ENCODE data around the gene PPP1R3A.

The PPP1R3A gene

DNA sequence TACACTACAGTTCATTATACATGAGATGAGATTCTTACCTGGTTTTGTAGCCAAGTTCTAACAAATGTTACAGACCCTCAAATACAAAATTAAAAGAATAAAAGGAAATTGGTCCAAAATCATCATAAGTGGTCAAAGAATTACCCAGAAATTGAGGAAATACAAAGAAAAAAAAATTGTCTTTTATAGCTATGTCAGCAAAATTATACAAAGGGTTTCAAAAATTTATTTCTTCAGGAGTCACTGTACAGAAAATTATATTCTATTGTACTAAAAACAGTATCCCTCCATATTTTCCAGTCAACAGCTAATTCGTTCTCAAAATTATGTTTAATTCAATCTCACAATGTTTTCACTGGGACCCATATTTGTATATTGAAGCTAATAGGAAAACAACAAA, 14.3 kb downstream of the PPP1R3A start:
- Histone ChIP-seq H3K9me3 (ENCODE audit: insufficient read depth, low read length) (no peaks in the 10 kb centered on the region), H4K20me1 (ENCODE audit: insufficient read depth, low read length) (no peaks in the 10 kb centered on the region), H3K27ac (ENCODE audit: low read length) (no peak overlapping the region), H3K9ac (ENCODE audit: low read length) (no peak overlapping the region), H3K27me3 (ENCODE audit: low read depth, low read length) (no peaks in the 10 kb centered on the region), H3K4me2 (ENCODE audit: low read length) (no peak overlapping the region), H3K79me2 (ENCODE audit: low read length) (no peaks in the 10 kb centered on the region), H3K4me3 (ENCODE audit: low read length) (no peak overlapping the region), H2AFZ (ENCODE audit: low read depth, low read length) (no peak overlapping the region), H3K36me3 (replicated peaks; ENCODE audit: low read depth, low read length) (no peaks in the 10 kb centered on the region), H3K4me1 (ENCODE audit: low read length) (no peaks in the 10 kb centered on the region)
- TF ChIP-seq EZH2phosphoT487 (IDR thresholded peaks at IDR 0.05; ENCODE audit: low read depth), result no peak
- TF ChIP-seq, protein P1, sequence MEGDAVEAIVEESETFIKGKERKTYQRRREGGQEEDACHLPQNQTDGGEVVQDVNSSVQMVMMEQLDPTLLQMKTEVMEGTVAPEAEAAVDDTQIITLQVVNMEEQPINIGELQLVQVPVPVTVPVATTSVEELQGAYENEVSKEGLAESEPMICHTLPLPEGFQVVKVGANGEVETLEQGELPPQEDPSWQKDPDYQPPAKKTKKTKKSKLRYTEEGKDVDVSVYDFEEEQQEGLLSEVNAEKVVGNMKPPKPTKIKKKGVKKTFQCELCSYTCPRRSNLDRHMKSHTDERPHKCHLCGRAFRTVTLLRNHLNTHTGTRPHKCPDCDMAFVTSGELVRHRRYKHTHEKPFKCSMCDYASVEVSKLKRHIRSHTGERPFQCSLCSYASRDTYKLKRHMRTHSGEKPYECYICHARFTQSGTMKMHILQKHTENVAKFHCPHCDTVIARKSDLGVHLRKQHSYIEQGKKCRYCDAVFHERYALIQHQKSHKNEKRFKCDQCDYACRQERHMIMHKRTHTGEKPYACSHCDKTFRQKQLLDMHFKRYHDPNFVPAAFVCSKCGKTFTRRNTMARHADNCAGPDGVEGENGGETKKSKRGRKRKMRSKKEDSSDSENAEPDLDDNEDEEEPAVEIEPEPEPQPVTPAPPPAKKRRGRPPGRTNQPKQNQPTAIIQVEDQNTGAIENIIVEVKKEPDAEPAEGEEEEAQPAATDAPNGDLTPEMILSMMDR (IDR thresholded peaks at IDR 0.05; ENCODE audit: low read depth, low read length), result no peak

DNA sequence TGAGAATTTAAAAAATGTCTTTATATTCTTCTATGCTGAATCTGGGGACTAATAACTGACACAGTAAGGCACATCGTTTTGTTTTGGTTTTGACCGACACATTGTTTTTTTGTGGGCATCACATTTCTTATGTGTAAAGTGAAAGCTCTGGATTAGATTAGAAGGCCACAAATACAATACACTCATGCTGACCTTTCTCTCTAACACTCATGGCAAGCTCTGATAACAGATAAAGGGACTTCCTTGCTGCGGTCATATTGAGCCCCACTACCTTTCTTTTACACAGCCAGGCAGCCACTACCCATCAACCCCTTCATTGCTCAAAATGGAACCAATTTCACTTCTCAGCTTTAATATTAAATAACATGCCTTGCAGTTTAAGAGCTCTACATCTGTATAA, 26.0 kb downstream of the PPP1R3A start:
- H3K4me3 ChIP-seq (ENCODE audit: low read length), result no peak overlapping the region
- H4K20me1 ChIP-seq (ENCODE audit: insufficient read depth, low read length), result no peaks in the 10 kb centered on the region
- H3K27ac ChIP-seq (ENCODE audit: low read length), result no peak overlapping the region
- no peak overlapping the region for H2AFZ ChIP-seq (ENCODE audit: low read depth, low read length)
- no peaks in the 10 kb centered on the region for H3K27me3 ChIP-seq (ENCODE audit: low read depth, low read length)
- TF ChIP-seq, protein P1 (IDR thresholded peaks at IDR 0.05; ENCODE audit: low read depth, low read length), result no peak
- TF ChIP-seq EZH2phosphoT487 (IDR thresholded peaks at IDR 0.05; ENCODE audit: low read depth), result no peak
- H3K9ac ChIP-seq (ENCODE audit: low read length), result no peak overlapping the region
- H3K79me2 ChIP-seq (ENCODE audit: low read length), result no peaks in the 10 kb centered on the region
- H3K9me3 ChIP-seq (ENCODE audit: insufficient read depth, low read length), result no peaks in the 10 kb centered on the region
- no peak overlapping the region for H3K4me2 ChIP-seq (ENCODE audit: low read length)
- no peaks in the 10 kb centered on the region for H3K36me3 ChIP-seq (replicated peaks; ENCODE audit: low read depth, low read length)
- no peaks in the 10 kb centered on the region for H3K4me1 ChIP-seq (ENCODE audit: low read length)

DNA sequence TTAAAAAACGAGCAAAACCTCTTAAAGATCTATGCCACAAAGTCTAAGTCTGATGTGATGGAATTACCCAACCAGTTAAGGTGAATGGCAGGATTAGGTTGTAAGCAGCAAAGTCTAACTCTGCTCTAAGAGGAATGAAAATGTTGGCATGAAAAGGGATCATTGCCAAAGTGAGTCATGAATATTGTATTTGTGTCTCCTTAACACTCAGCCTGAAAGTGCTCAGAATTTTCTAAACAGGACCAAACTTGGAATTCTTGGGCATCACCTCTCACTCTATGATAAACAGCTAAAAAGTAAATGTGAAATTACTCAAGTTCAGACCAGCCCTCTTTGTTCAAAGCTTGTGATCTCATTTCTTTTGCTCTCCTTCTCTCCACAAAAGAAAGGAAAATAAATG, 27.0 kb downstream of the PPP1R3A start:
- Histone ChIP-seq H3K9ac (ENCODE audit: low read length) (no peak overlapping the region), H3K36me3 (replicated peaks; ENCODE audit: low read depth, low read length) (no peaks in the 10 kb centered on the region), H3K4me3 (ENCODE audit: low read length) (no peak overlapping the region), H2AFZ (ENCODE audit: low read depth, low read length) (no peak overlapping the region), H3K27ac (ENCODE audit: low read length) (no peak overlapping the region), H3K27me3 (ENCODE audit: low read depth, low read length) (no peaks in the 10 kb centered on the region), H3K4me1 (ENCODE audit: low read length) (no peaks in the 10 kb centered on the region), H4K20me1 (ENCODE audit: insufficient read depth, low read length) (no peaks in the 10 kb centered on the region), H3K9me3 (ENCODE audit: insufficient read depth, low read length) (no peaks in the 10 kb centered on the region), H3K4me2 (ENCODE audit: low read length) (no peak overlapping the region), H3K79me2 (ENCODE audit: low read length) (no peaks in the 10 kb centered on the region)
- TF ChIP-seq, protein P1 (IDR thresholded peaks at IDR 0.05; ENCODE audit: low read depth, low read length), result no peak
- no peak for TF ChIP-seq EZH2phosphoT487 (IDR thresholded peaks at IDR 0.05; ENCODE audit: low read depth)

DNA sequence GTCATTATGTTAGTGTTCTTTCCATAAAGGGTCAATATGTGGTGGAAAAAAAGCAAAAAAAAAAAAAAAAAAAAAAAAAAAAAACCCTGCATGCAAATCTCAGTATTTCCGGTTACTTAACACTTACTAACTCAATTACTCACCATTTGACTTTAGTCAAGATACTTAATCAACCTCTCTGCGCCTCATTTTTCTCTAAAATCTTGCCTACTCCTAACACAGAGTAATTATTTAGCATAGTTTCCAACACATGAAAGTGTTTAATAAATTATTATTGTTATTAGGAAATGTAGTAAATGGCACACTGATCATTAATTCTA, 27.8 kb downstream of the PPP1R3A start:
- Histone ChIP-seq H3K79me2 (ENCODE audit: low read length) (no peaks in the 10 kb centered on the region), H3K9ac (ENCODE audit: low read length) (no peak overlapping the region), H3K36me3 (replicated peaks; ENCODE audit: low read depth, low read length) (no peaks in the 10 kb centered on the region), H4K20me1 (ENCODE audit: insufficient read depth, low read length) (no peaks in the 10 kb centered on the region), H3K4me2 (ENCODE audit: low read length) (no peak overlapping the region), H3K4me3 (ENCODE audit: low read length) (no peak overlapping the region), H3K9me3 (ENCODE audit: insufficient read depth, low read length) (no peaks in the 10 kb centered on the region), H3K27me3 (ENCODE audit: low read depth, low read length) (no peaks in the 10 kb centered on the region), H3K4me1 (ENCODE audit: low read length) (no peaks in the 10 kb centered on the region), H2AFZ (ENCODE audit: low read depth, low read length) (no peak overlapping the region), H3K27ac (ENCODE audit: low read length) (no peak overlapping the region)
- TF ChIP-seq, protein P1 (IDR thresholded peaks at IDR 0.05; ENCODE audit: low read depth, low read length), result no peak
- TF ChIP-seq EZH2phosphoT487 (IDR thresholded peaks at IDR 0.05; ENCODE audit: low read depth), result no peak
